Measurements from ENCODE around the gene GPX3. TPM values are rescaled to one million over a fixed set of nuclear protein-coding genes. Genes with fewer than 3 reads are reported as not detected.

Gene GPX3
- total RNA-seq, 1 experiment from 2014 or later = not detected

DNA sequence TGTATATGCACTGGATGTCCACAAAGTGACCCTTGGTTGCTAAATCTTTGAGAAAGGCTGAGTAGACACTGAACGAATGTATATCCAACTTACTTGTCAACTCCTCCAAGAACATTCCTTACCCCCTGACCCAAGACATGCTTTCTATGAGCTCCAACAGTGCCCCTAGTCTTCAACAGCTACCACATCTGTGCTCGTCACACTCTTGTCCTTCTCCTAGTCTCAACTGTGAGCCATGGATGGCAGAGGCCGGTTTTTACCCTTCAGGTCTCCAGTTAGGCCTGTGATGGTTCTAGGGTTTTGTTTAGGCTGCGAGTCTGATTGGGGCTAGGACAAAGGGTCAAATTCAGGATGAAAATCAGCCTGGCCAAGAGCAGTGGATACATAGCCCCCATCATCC, 19.0 kb upstream of the GPX3 start:
- H3K27me3 ChIP-seq (ENCODE audit: low read length) = no peaks in the 10 kb centered on the region
- H4K20me1 ChIP-seq (ENCODE audit: insufficient read depth, low read depth, low read length) = no peaks in the 10 kb centered on the region
- H3K36me3 ChIP-seq (ENCODE audit: insufficient read depth, low read length) = no peaks in the 10 kb centered on the region
- H2AFZ ChIP-seq (ENCODE audit: low read length) = no peak overlapping the region
- H3K9me2 ChIP-seq (replicated peaks; ENCODE audit: insufficient read depth, low read length) = no peaks in the 10 kb centered on the region
- no peaks in the 10 kb centered on the region for H3K4me1 ChIP-seq (ENCODE audit: low read length)
- no peaks in the 10 kb centered on the region for H3K79me2 ChIP-seq (ENCODE audit: low read length)
- no peaks in the 10 kb centered on the region for H3K9me3 ChIP-seq (ENCODE audit: low read length)
- no peak overlapping the region for H3K4me2 ChIP-seq (ENCODE audit: low read depth, low read length, poor library complexity, severe bottlenecking)
- H3K27ac ChIP-seq (ENCODE audit: low read length) = no peak overlapping the region
- no peak for DNase-seq
- H3K9ac ChIP-seq (ENCODE audit: low read length) = no peak overlapping the region
- H3K4me3 ChIP-seq (ENCODE audit: low read length) = no peak overlapping the region

- no peak overlapping the region for H3K9ac ChIP-seq (ENCODE audit: low read length)
- no peak overlapping the region for H3K4me3 ChIP-seq (ENCODE audit: low read length)
- peak; percentile 63 for DNase-seq
- no peaks in the 10 kb centered on the region for H3K9me3 ChIP-seq (ENCODE audit: low read length)
- H3K27ac ChIP-seq (ENCODE audit: low read length) = no peak overlapping the region
- no peaks in the 10 kb centered on the region for H3K9me2 ChIP-seq (replicated peaks; ENCODE audit: insufficient read depth, low read length)
- H4K20me1 ChIP-seq (ENCODE audit: insufficient read depth, low read depth, low read length) = 0 out of 2 replicates have a peak, but pooled peaks cover 3% of the 10 kb centered on the region
- H3K4me2 ChIP-seq (ENCODE audit: low read depth, low read length, poor library complexity, severe bottlenecking) = no peak overlapping the region
- H2AFZ ChIP-seq (ENCODE audit: low read length) = no peak overlapping the region
- no peaks in the 10 kb centered on the region for H3K27me3 ChIP-seq (ENCODE audit: low read length)
- H3K79me2 ChIP-seq (ENCODE audit: low read length) = no peaks in the 10 kb centered on the region
- H3K4me1 ChIP-seq (ENCODE audit: low read length) = peaks cover 5% of the 10 kb centered on the region
- no peaks in the 10 kb centered on the region for H3K36me3 ChIP-seq (ENCODE audit: insufficient read depth, low read length)
These were observed 18.1 kb upstream of the GPX3 start for GRCh38 chr5:151002250-151002649.

- no peak for DNase-seq
- no peaks in the 10 kb centered on the region for H3K9me2 ChIP-seq (replicated peaks; ENCODE audit: insufficient read depth, low read length)
- no peaks in the 10 kb centered on the region for H3K9me3 ChIP-seq (ENCODE audit: low read length)
- no peaks in the 10 kb centered on the region for H3K36me3 ChIP-seq (ENCODE audit: insufficient read depth, low read length)
- H3K4me3 ChIP-seq (ENCODE audit: low read length) = no peak overlapping the region
- peaks cover 8% of the 10 kb centered on the region for H3K4me1 ChIP-seq (ENCODE audit: low read length)
- H3K27ac ChIP-seq (ENCODE audit: low read length) = no peak overlapping the region
- H3K4me2 ChIP-seq (ENCODE audit: low read depth, low read length, poor library complexity, severe bottlenecking) = no peak overlapping the region
- no peak overlapping the region for H3K9ac ChIP-seq (ENCODE audit: low read length)
- H4K20me1 ChIP-seq (ENCODE audit: insufficient read depth, low read depth, low read length) = 0 out of 2 replicates have a peak, but pooled peaks cover 3% of the 10 kb centered on the region
- no peaks in the 10 kb centered on the region for H3K79me2 ChIP-seq (ENCODE audit: low read length)
- H2AFZ ChIP-seq (ENCODE audit: low read length) = 0 out of 2 replicates have a peak overlapping the region, but pooled peaks have one; percentile 46
- H3K27me3 ChIP-seq (ENCODE audit: low read length) = no peaks in the 10 kb centered on the region
These were observed 17.5 kb upstream of the GPX3 start for GRCh38 chr5:151002681-151003502.

GRCh38 chr5:151003503-151003860, 16.9 kb upstream of the GPX3 start:
- Histone ChIP-seq H3K9me3 (ENCODE audit: low read length) (no peaks in the 10 kb centered on the region), H3K27me3 (ENCODE audit: low read length) (no peaks in the 10 kb centered on the region), H3K27ac (ENCODE audit: low read length) (no peak overlapping the region), H4K20me1 (ENCODE audit: insufficient read depth, low read depth, low read length) (0 out of 2 replicates have a peak, but pooled peaks cover 3% of the 10 kb centered on the region), H3K4me1 (ENCODE audit: low read length) (peaks cover 8% of the 10 kb centered on the region), H3K36me3 (ENCODE audit: insufficient read depth, low read length) (no peaks in the 10 kb centered on the region), H3K9ac (ENCODE audit: low read length) (no peak overlapping the region), H3K4me2 (ENCODE audit: low read depth, low read length, poor library complexity, severe bottlenecking) (no peak overlapping the region), H3K4me3 (ENCODE audit: low read length) (no peak overlapping the region), H3K9me2 (replicated peaks; ENCODE audit: insufficient read depth, low read length) (no peaks in the 10 kb centered on the region), H3K79me2 (ENCODE audit: low read length) (no peaks in the 10 kb centered on the region), H2AFZ (ENCODE audit: low read length) (0 out of 2 replicates have a peak overlapping the region, but pooled peaks have one; percentile 46)
- DNase-seq = no peak

- Histone ChIP-seq H3K4me3 (ENCODE audit: low read length) (no peak overlapping the region), H3K9ac (ENCODE audit: low read length) (no peak overlapping the region), H3K4me2 (ENCODE audit: low read depth, low read length, poor library complexity, severe bottlenecking) (no peak overlapping the region), H3K27ac (ENCODE audit: low read length) (no peak overlapping the region), H2AFZ (ENCODE audit: low read length) (no peak overlapping the region), H3K36me3 (ENCODE audit: insufficient read depth, low read length) (no peaks in the 10 kb centered on the region), H4K20me1 (ENCODE audit: insufficient read depth, low read depth, low read length) (0 out of 2 replicates have a peak, but pooled peaks cover 3% of the 10 kb centered on the region), H3K79me2 (ENCODE audit: low read length) (no peaks in the 10 kb centered on the region), H3K9me3 (ENCODE audit: low read length) (no peaks in the 10 kb centered on the region), H3K4me1 (ENCODE audit: low read length) (peaks cover 8% of the 10 kb centered on the region), H3K27me3 (ENCODE audit: low read length) (no peaks in the 10 kb centered on the region), H3K9me2 (replicated peaks; ENCODE audit: insufficient read depth, low read length) (no peaks in the 10 kb centered on the region)
- DNase-seq = no peak
These were observed 15.9 kb upstream of the GPX3 start for GRCh38 chr5:151004499-151004898.

DNA sequence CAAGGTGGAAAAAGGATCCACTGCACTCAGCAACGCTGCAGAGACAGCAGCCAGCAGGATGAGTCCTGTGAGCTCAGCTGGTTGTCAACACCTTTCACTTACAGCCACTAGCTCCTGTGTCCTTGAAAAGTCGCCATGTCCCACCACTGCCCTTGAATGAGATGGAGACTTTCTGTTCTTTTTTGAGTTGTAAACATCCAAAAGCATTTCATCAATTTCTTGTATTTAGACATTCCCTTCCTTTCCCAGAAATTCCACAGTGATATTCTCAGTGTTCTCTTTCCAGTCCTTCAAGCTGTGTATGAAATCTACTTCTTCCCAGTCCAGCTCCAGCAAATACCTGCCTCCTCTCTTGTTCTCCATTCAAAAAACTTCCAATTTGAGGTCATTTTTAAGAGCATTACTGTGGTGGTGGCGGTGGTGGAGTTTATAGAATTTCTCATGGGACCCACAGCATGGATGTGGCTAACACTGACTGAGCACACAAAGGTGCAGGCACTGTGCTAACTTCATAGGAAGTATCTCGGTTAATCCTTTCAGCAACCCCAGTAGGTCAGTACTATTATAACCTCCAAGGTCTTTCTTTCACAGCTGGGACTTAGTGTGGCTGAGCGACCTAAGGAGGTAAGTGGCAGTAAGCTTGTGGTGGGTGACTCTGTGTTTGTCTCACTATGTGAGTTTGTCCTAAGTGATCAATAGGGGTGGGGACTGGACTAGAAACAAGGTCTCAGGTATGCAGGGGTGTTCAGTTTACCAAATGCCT, 15.0 kb upstream of the GPX3 start:
- Histone ChIP-seq H2AFZ (ENCODE audit: low read length) (no peak overlapping the region), H3K4me1 (ENCODE audit: low read length) (peaks cover 8% of the 10 kb centered on the region), H3K36me3 (ENCODE audit: insufficient read depth, low read length) (no peaks in the 10 kb centered on the region), H3K9me3 (ENCODE audit: low read length) (no peaks in the 10 kb centered on the region), H3K27me3 (ENCODE audit: low read length) (no peaks in the 10 kb centered on the region), H3K9me2 (replicated peaks; ENCODE audit: insufficient read depth, low read length) (no peaks in the 10 kb centered on the region), H4K20me1 (ENCODE audit: insufficient read depth, low read depth, low read length) (0 out of 2 replicates have a peak, but pooled peaks cover 3% of the 10 kb centered on the region), H3K4me2 (ENCODE audit: low read depth, low read length, poor library complexity, severe bottlenecking) (no peak overlapping the region), H3K9ac (ENCODE audit: low read length) (no peak overlapping the region), H3K79me2 (ENCODE audit: low read length) (no peaks in the 10 kb centered on the region), H3K27ac (ENCODE audit: low read length) (no peak overlapping the region), H3K4me3 (ENCODE audit: low read length) (no peak overlapping the region)
- no peak for DNase-seq

DNA sequence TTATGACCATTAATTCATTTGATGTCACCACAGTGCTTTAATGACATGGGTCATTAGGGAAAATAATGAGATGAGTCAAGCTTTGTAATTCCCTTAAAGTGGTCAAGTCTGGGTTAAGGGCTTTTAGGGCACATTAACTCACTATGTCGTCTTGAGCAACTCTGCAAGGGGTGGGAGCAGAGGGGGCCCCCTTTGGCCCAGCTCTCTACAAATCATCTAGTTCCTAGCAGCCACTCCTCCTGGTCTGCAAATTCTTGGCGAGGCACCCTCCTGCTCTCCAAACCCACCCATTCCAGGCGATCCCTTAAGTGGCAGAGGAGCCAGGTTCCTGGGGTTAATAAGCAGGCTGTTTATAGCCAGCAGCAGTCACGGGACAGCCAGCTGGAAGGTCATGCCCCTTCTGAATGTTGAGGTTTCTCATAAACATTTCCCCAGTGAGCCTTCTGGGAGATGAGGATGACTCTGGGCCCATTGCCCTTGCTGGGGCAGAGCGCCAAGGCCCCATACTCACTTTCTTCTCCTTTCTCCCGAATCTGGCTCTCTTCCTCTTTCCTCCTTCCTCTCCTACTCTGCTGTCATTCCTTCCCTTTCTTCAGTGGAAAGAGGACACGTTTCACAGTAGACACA, 14.3 kb upstream of the GPX3 start:
- Histone ChIP-seq H3K79me2 (ENCODE audit: low read length) (no peaks in the 10 kb centered on the region), H3K9me3 (ENCODE audit: low read length) (no peaks in the 10 kb centered on the region), H3K4me1 (ENCODE audit: low read length) (peaks cover 8% of the 10 kb centered on the region), H2AFZ (ENCODE audit: low read length) (no peak overlapping the region), H3K4me3 (ENCODE audit: low read length) (no peak overlapping the region), H3K9ac (ENCODE audit: low read length) (no peak overlapping the region), H3K27ac (ENCODE audit: low read length) (no peak overlapping the region), H3K4me2 (ENCODE audit: low read depth, low read length, poor library complexity, severe bottlenecking) (no peak overlapping the region), H3K9me2 (replicated peaks; ENCODE audit: insufficient read depth, low read length) (no peaks in the 10 kb centered on the region), H3K36me3 (ENCODE audit: insufficient read depth, low read length) (no peaks in the 10 kb centered on the region), H4K20me1 (ENCODE audit: insufficient read depth, low read depth, low read length) (0 out of 2 replicates have a peak, but pooled peaks cover 3% of the 10 kb centered on the region), H3K27me3 (ENCODE audit: low read length) (no peaks in the 10 kb centered on the region)
- no peak for DNase-seq
